ENCODE data around the gene SREBF1.
A peak's percentile ranks its signal among the peaks of the same experiment; 100 is the strongest.

DNA sequence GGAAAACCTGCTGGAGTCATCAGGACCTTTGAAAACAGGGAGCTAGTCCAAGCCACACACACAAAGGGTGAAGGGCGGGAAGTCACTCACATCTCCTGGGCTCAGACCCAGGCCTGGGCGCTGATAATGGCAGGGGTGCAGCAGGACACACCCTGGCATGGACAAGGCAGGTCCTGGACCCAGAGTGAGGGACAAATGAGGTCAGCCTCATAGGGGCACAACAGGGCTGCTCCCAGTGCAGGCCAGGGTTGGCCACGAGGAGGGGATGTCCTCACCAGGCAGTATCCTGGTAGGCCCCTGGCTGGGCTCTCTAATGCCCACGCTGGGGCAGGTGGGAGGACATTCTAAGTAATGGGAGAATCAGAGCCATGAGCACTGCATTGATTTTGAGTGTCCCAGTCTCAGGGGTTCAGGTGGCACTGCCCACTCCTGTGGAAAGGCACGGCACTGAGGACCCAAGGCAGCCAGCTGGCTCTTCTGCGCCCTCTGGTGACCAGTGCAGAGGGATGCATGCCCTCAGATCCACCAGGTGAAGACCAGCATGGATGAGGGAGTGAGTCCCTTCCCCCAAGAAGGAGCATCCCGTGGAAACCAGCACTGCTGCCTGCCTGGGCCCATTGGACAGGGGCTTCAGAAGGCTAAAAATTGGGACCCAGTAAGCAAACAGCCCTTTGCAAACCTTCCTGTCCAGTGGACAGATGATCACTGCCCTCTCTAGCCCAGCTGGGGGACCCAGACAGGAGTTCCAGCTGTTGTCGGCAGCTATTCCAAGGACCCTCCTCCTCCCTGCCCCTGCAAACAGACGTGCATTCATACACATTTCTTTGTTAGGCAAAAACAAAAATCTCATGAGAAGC, 23.4 kb upstream of the SREBF1 start:
- TF ChIP-seq, protein P1, sequence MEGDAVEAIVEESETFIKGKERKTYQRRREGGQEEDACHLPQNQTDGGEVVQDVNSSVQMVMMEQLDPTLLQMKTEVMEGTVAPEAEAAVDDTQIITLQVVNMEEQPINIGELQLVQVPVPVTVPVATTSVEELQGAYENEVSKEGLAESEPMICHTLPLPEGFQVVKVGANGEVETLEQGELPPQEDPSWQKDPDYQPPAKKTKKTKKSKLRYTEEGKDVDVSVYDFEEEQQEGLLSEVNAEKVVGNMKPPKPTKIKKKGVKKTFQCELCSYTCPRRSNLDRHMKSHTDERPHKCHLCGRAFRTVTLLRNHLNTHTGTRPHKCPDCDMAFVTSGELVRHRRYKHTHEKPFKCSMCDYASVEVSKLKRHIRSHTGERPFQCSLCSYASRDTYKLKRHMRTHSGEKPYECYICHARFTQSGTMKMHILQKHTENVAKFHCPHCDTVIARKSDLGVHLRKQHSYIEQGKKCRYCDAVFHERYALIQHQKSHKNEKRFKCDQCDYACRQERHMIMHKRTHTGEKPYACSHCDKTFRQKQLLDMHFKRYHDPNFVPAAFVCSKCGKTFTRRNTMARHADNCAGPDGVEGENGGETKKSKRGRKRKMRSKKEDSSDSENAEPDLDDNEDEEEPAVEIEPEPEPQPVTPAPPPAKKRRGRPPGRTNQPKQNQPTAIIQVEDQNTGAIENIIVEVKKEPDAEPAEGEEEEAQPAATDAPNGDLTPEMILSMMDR (IDR thresholded peaks at IDR 0.05): peak; percentile 95 to 96 (median 96)
- no peak for TF ChIP-seq POLR2A (IDR thresholded peaks at IDR 0.05)
